ENCODE data around the gene TBC1D10B.
A peak's percentile ranks its signal among the peaks of the same experiment; 100 is the strongest.
"Not testable (repeated sequence)": the region's sequence is repeated elsewhere in the genome, so short reads cannot be mapped to it uniquely, and the experiment has no call there.

TBC1D10B gene

DNA sequence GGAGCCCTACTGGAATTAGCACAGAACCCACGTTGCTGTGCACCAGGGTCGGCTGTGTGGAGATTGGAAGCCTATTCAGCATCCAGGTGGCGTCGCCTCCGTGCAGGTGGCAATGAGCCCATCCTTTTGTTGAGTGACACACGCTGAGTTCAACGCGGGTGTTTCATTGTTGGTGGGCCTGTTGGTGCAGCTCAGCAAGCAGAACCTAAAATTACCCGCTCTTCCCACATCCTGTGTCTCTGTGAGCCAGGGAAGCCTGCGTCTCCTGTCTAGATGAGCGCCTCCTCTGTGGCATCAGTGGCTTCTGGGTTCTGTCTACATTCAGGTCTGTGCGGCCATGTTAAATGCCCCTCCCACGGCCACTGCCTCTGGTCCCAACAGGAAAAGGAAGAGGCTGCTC, 29.7 kb downstream of the TBC1D10B start:
- no peaks in the 10 kb centered on the region for H3K79me2 ChIP-seq (ENCODE audit: insufficient read depth, low read length)
- H3K4me2 ChIP-seq (ENCODE audit: low read depth, low read length, poor library complexity, severe bottlenecking): no peak overlapping the region
- no peaks in the 10 kb centered on the region for H3K27me3 ChIP-seq (ENCODE audit: insufficient read depth, low read length, poor library complexity, severe bottlenecking)
- H4K20me1 ChIP-seq (ENCODE audit: insufficient read depth, low read length, poor library complexity, severe bottlenecking): no peaks in the 10 kb centered on the region
- TF ChIP-seq, protein P1, sequence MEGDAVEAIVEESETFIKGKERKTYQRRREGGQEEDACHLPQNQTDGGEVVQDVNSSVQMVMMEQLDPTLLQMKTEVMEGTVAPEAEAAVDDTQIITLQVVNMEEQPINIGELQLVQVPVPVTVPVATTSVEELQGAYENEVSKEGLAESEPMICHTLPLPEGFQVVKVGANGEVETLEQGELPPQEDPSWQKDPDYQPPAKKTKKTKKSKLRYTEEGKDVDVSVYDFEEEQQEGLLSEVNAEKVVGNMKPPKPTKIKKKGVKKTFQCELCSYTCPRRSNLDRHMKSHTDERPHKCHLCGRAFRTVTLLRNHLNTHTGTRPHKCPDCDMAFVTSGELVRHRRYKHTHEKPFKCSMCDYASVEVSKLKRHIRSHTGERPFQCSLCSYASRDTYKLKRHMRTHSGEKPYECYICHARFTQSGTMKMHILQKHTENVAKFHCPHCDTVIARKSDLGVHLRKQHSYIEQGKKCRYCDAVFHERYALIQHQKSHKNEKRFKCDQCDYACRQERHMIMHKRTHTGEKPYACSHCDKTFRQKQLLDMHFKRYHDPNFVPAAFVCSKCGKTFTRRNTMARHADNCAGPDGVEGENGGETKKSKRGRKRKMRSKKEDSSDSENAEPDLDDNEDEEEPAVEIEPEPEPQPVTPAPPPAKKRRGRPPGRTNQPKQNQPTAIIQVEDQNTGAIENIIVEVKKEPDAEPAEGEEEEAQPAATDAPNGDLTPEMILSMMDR (conservative IDR thresholded peaks at IDR 0.05; ENCODE audit: low read length): no peak
- no peak for TF ChIP-seq EZH2phosphoT487 (IDR thresholded peaks at IDR 0.05; ENCODE audit: borderline replicate concordance)
- no peaks in the 10 kb centered on the region for H3K9me2 ChIP-seq (replicated peaks; ENCODE audit: low read depth, low read length)
- peaks cover 8% of the 10 kb centered on the region for H3K4me1 ChIP-seq (ENCODE audit: insufficient read depth, low read length, poor library complexity, severe bottlenecking)
- H3K36me3 ChIP-seq (ENCODE audit: insufficient read depth, low read length): no peaks in the 10 kb centered on the region
- no peak overlapping the region for H3K4me3 ChIP-seq (ENCODE audit: low read length, poor library complexity, severe bottlenecking)
- no peaks in the 10 kb centered on the region for H3F3A ChIP-seq (ENCODE audit: low read depth)
- H3K9ac ChIP-seq (ENCODE audit: low read depth, low read length, poor library complexity, severe bottlenecking): no peak overlapping the region
- no peak overlapping the region for H2AFZ ChIP-seq (ENCODE audit: low read length)
- no peaks in the 10 kb centered on the region for H3K9me3 ChIP-seq (ENCODE audit: insufficient read depth, low read depth, low read length)

DNA sequence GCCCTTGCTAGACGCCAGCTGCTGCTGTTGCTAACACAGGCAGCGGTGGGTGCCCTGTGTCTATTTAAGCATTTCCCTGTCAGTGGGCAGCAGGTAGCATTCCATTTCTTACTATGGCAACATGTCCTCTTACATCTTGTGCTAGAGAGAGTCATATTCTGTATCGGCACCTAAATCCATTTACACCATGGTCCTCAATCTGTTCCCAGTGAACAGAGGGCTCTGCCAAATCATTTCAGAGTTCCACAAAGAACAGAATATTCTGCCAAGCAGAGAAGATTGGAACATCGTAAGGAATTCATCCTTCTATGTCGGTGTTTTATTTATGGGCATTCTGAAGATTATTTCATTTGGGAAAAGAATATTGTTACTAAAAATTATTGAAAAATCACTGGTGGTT, 31.6 kb downstream of the TBC1D10B start:
- not testable (repeated sequence) for H3K27me3 ChIP-seq (ENCODE audit: insufficient read depth, low read length, poor library complexity, severe bottlenecking); H3K4me3 ChIP-seq (ENCODE audit: low read length, poor library complexity, severe bottlenecking); H2AFZ ChIP-seq (ENCODE audit: low read length); H3K9me3 ChIP-seq (ENCODE audit: insufficient read depth, low read depth, low read length); H3K79me2 ChIP-seq (ENCODE audit: insufficient read depth, low read length); H3K9ac ChIP-seq (ENCODE audit: low read depth, low read length, poor library complexity, severe bottlenecking); H3K36me3 ChIP-seq (ENCODE audit: insufficient read depth, low read length); H4K20me1 ChIP-seq (ENCODE audit: insufficient read depth, low read length, poor library complexity, severe bottlenecking); H3F3A ChIP-seq (ENCODE audit: low read depth); H3K9me2 ChIP-seq (replicated peaks; ENCODE audit: low read depth, low read length); H3K4me2 ChIP-seq (ENCODE audit: low read depth, low read length, poor library complexity, severe bottlenecking)
- H3K4me1 ChIP-seq (ENCODE audit: insufficient read depth, low read length, poor library complexity, severe bottlenecking): peaks cover 11% of the 10 kb centered on the region

DNA sequence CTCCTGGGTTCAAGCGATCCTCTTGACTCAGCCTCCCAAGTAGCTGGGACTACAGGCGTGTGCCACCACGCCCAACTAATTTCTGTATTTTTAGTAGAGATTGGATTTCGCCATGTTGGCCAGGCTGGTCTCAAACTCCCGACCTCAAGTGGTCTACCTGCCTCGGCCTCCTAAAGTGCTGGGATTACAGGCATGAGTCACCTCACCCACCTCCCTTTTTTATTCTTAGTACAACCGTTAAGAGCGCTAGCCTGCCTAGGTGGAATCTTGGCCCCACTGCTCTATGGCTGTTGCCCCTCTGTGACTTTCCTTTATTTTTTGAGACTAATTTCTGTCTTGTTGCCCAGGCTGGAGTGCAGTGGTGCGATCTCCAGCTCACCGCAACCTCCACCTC, 32.3 kb downstream of the TBC1D10B start:
- H3K36me3 ChIP-seq (ENCODE audit: insufficient read depth, low read length); H4K20me1 ChIP-seq (ENCODE audit: insufficient read depth, low read length, poor library complexity, severe bottlenecking); H3K4me2 ChIP-seq (ENCODE audit: low read depth, low read length, poor library complexity, severe bottlenecking); H3K27me3 ChIP-seq (ENCODE audit: insufficient read depth, low read length, poor library complexity, severe bottlenecking); H3K9me3 ChIP-seq (ENCODE audit: insufficient read depth, low read depth, low read length); H3F3A ChIP-seq (ENCODE audit: low read depth); H3K9ac ChIP-seq (ENCODE audit: low read depth, low read length, poor library complexity, severe bottlenecking); H2AFZ ChIP-seq (ENCODE audit: low read length); H3K4me3 ChIP-seq (ENCODE audit: low read length, poor library complexity, severe bottlenecking); H3K9me2 ChIP-seq (replicated peaks; ENCODE audit: low read depth, low read length); H3K79me2 ChIP-seq (ENCODE audit: insufficient read depth, low read length): not testable (repeated sequence)
- peaks cover 11% of the 10 kb centered on the region for H3K4me1 ChIP-seq (ENCODE audit: insufficient read depth, low read length, poor library complexity, severe bottlenecking)

DNA sequence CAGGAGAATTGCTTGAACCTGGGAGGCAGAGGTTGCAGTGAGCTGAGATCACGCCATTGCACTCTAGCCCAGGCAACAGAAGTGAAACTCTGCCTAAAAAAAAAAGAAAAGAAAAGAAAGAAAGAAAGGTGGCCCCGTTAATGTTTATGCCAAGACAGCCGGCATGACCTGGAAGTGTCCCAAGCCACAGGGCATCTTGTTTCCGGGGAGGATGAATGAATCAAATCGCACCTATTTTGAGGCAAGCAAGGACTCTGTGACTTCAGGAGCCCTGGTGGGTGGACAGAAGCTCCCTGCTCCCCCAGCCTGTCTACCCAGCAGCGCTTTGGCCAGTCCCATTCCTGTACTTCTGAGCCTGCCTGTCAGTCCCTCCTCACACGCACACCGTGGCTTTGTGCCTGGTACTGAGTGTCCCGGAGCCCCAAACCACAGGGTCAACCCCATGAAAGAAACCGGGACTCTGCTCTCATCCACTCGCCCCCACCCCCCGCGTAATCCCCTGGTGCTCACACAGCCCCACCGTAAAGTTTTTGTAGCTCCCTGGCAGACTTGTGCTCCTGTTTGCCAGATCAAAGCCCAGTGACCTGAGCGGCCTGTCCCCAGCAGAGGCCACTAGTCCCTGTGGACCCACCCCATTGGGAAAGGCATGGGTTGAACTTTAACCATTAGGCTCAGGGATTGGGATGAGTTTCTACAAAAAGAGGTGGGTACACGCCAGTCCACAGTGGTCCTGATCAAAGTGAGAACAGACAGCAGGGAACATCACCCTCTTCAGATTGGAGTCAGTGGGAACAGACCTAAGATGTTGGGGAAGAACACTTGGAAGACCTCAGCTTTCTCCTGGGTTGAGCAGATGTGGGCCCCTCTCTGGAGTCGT, 34.5 kb downstream of the TBC1D10B start:
- TF ChIP-seq, protein P1 (conservative IDR thresholded peaks at IDR 0.05; ENCODE audit: low read length): no peak
- TF ChIP-seq EZH2phosphoT487 (IDR thresholded peaks at IDR 0.05; ENCODE audit: borderline replicate concordance): no peak
- H3K27me3 ChIP-seq (ENCODE audit: insufficient read depth, low read length, poor library complexity, severe bottlenecking): no peaks in the 10 kb centered on the region
- no peaks in the 10 kb centered on the region for H3K36me3 ChIP-seq (ENCODE audit: insufficient read depth, low read length)
- peak overlapping the region; percentile 78 for H3K4me2 ChIP-seq (ENCODE audit: low read depth, low read length, poor library complexity, severe bottlenecking)
- H3K9me2 ChIP-seq (replicated peaks; ENCODE audit: low read depth, low read length): no peaks in the 10 kb centered on the region
- peak overlapping the region; percentile 80 for H3K4me3 ChIP-seq (ENCODE audit: low read length, poor library complexity, severe bottlenecking)
- H3K4me1 ChIP-seq (ENCODE audit: insufficient read depth, low read length, poor library complexity, severe bottlenecking): peaks cover 11% of the 10 kb centered on the region
- H3K9ac ChIP-seq (ENCODE audit: low read depth, low read length, poor library complexity, severe bottlenecking): peak overlapping the region; percentile 63
- peak overlapping the region; percentile 89 for H2AFZ ChIP-seq (ENCODE audit: low read length)
- H3K79me2 ChIP-seq (ENCODE audit: insufficient read depth, low read length): peaks cover 17% of the 10 kb centered on the region; the same call in 1 of the 2 replicates
- peaks cover under 1% of the 10 kb centered on the region for H4K20me1 ChIP-seq (ENCODE audit: insufficient read depth, low read length, poor library complexity, severe bottlenecking)
- no peaks in the 10 kb centered on the region for H3K9me3 ChIP-seq (ENCODE audit: insufficient read depth, low read depth, low read length)
- H3F3A ChIP-seq (ENCODE audit: low read depth): no peaks in the 10 kb centered on the region

DNA sequence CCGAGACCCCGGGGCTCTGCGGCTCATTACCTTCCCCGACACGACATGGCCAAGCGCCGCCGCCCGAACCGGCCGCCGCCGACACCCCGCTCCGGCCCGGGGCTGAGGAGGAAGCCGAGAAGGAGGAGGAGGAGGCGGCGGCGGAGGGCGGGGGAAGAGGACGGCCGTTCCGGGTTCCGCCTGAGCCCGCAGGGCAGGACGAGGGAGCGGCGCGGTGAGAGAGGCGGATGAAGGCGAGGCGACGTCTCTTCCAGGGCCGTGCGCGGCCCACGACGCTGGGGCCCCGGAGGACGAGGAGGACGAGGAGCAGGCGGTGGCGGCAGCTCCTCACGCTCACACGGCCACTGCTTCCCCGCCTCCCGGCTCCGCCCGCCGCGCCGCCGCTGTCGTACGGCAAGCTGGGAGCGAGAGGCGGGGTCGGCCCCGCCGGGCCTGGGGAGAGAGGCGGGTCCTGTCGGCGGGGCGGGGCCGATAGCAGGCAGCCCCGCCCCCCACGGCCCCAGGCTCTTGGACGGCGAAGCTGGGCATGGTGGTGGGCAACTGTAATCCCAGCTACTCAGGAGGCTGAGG, 35.2 kb downstream of the TBC1D10B start:
- Histone ChIP-seq H2AFZ (ENCODE audit: low read length) (peak overlapping the region; percentile 89), H3K79me2 (ENCODE audit: insufficient read depth, low read length) (peaks cover 24% of the 10 kb centered on the region; the same call in 1 of the 2 replicates), H3K9ac (ENCODE audit: low read depth, low read length, poor library complexity, severe bottlenecking) (peak overlapping the region; percentile 63), H3K4me2 (ENCODE audit: low read depth, low read length, poor library complexity, severe bottlenecking) (peak overlapping the region; percentile 78), H3K4me1 (ENCODE audit: insufficient read depth, low read length, poor library complexity, severe bottlenecking) (peaks cover 11% of the 10 kb centered on the region), H3K4me3 (ENCODE audit: low read length, poor library complexity, severe bottlenecking) (peak overlapping the region; percentile 80)
- H3K9me2 ChIP-seq (replicated peaks; ENCODE audit: low read depth, low read length); H3F3A ChIP-seq (ENCODE audit: low read depth); H3K9me3 ChIP-seq (ENCODE audit: insufficient read depth, low read depth, low read length); H3K36me3 ChIP-seq (ENCODE audit: insufficient read depth, low read length); H3K27me3 ChIP-seq (ENCODE audit: insufficient read depth, low read length, poor library complexity, severe bottlenecking); H4K20me1 ChIP-seq (ENCODE audit: insufficient read depth, low read length, poor library complexity, severe bottlenecking): not testable (repeated sequence)
